ENCODE data around the gene FNBP1.
"Not testable (repeated sequence)": the region's sequence is repeated elsewhere in the genome, so short reads cannot be mapped to it uniquely, and the experiment has no call there.

GRCh38 chr9:130006952-130007351 lies 36.0 kb downstream of the FNBP1 start:
- not testable (repeated sequence) for TF ChIP-seq EZH2 (IDR thresholded peaks at IDR 0.05; ENCODE audit: insufficient read depth, poor library complexity, severe bottlenecking); EZH2phosphoT487 (IDR thresholded peaks at IDR 0.05; ENCODE audit: insufficient read depth, low read depth)

Measured in GM23248 (cell line).